ENCODE results near the gene STIMATE.

- TF ChIP-seq CTCF (IDR thresholded peaks at IDR 0.05) (no peak), EZH2 (IDR thresholded peaks at IDR 0.05) (no peak), EZH2phosphoT487 (IDR thresholded peaks at IDR 0.05) (no peak)
These were observed 29.2 kb upstream of the STIMATE start for GRCh38 chr3:52926554-52926953.

All from neural progenitor cell (in vitro differentiated cells).